Nucleus accumbens (tissue), 56 donors: ENCODE measurements around the gene DYNLRB1.
A peak's percentile ranks its signal among the peaks of the same experiment; 100 is the strongest.

Source experiments
- DNase-seq, 56 donors: peaks; one replicate each; lab custom pipeline; 2025; lab: John Stamatoyannopoulos, UW

Gene DYNLRB1

DNA sequence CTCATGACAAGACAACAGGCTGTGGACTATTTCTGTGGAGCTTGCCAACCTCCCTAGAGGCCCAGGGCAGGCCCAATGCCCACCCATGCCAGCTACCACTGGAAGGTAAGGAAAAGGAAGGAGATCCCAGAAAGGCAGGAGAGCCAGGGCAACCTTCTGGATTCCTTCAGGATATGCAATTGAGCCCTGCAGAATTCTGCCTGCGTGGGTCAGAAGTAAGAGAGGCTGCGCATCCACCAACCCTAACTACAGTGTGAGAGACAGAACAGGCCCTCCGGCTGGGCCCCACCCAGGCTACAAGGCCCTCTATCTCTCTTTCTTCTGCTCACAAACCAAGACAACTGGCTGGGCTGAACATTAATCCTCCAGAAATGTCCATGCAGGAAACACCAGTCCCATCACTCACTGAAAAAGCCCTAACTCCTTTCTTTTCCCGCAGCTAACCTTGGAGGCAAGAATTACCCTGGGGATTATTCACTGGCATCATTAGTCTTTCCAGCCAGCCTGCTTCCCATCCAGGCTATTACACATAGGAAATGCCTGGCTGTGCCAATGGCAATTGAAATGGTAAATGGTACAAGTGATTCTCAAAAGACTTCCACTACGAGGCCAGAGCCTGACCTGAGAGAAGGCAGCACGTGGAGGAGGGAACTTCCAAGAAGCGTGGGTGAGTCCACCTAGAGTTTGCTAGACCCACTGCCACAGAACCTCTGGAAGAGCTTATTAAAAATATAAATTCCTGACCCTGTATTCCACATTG is 57.5 kb downstream of the DYNLRB1 start:
- no peak for DNase-seq

DNA sequence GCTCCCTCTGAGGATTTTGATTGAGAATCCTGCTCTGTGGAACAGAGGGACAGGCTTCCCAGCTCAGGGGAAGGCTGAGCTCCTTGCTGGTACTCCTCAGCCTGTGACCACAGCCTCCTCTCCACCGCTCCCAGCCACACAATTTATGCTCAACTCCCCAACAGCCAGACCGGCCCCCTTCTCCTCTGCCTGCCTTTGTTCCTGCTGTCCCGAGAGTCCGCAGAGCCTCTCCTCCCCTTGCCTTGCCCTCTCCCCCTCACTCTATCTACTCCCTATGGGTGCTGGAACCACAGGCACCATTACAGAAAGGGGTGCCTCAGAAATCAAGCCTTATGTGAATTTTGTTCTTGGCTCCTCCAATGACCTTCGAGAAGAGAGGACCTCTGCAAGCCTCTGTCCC is 58.2 kb downstream of the DYNLRB1 start:
- DNase-seq = no peak

DNA sequence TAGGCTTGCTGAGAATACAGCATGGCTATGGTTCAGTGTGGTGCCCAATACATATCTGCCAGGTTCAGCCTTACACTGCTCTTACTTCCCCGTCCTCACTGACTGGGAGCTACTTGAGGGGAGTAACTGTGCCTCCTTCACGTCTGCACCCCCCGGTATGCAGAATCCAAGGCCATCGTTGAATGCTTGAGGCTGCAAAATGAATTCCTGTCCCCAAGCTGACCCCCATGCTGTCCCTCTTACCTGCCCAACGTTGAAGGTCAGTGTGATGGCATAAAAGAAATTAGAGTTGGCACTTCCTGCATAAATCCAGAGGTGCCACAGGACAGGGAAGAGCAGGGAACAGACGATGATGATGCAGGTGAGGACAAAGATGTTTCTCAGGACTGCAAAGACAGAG is 58.6 kb downstream of the DYNLRB1 start:
- no peak for DNase-seq

DNA sequence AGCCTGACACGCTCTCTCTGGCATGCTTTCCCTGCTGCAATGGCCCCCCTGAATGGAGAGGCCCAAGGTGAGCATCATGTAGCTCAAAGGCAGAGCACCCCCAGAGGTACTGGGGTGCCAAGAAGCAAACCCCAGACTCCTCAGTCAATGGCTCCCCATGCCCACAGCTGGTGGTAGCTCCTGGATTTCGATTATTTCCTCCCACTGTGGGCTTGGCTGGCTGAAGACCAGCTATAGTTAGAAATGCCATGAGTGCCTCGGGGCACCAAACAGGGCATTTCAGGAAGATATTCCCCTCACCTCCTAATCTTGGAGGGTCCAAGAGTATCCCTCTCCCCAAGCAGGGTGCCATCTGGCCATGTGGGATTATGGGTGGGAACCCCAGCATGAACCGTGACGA is 59.0 kb downstream of the DYNLRB1 start:
- no peak for DNase-seq

DNA sequence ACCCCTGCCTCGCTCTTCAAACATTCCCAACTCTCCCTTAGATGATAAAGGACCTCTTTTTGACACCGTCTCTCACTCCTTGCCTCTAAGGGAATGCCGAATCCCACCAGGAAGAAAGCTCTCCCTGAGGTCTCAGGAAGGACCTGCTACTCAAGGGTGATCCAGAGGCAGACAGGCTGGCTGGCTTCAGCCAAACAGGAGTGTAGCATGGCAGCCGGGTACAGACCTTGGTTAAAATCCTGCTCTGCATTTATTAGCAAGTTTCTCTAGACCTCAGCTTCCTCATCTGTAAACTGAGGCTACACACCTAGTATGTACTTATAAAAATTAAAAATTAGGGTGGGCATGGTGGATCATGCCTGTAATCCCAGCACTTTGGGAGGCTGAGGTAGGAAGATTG is 59.5 kb downstream of the DYNLRB1 start:
- DNase-seq = no peak

DNA sequence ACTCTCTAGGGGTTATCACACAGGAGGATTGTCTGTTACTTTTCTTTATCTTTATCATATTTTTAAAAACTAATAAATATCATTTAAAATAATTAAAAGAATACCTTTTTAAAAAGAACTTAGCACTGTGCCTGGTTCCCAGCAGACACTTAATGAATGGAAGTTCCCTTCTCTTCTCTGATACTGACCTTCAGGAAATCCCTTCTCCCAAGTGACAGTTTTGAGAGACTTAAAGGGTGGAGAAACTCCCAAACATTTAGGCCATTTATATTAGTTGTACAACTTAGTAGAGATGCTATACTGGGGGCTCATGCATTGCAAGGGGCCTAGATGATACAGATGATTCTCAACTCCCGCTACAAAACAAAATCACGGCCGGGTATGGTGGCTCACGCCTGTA is 60.8 kb downstream of the DYNLRB1 start:
- no peak for DNase-seq

DNA sequence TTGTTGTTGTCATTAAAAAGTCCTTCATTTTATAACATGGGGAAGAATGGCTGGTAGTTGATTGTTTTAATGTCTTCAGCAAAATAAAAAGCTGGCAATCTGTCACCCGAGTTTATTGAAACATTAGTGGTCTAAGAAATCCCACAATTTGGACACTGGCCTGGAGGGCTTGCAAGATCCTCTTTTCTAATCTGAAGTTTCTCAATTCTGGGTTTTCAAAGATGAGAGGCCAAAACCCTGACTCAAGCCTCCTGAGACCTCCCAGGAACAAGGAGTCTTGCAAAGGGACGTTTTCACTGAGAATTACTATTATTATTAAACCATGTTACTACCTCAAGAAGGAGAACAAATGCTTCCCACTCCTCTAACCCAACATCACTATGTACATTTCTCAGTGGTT is 61.8 kb downstream of the DYNLRB1 start:
- no peak for DNase-seq

DNA sequence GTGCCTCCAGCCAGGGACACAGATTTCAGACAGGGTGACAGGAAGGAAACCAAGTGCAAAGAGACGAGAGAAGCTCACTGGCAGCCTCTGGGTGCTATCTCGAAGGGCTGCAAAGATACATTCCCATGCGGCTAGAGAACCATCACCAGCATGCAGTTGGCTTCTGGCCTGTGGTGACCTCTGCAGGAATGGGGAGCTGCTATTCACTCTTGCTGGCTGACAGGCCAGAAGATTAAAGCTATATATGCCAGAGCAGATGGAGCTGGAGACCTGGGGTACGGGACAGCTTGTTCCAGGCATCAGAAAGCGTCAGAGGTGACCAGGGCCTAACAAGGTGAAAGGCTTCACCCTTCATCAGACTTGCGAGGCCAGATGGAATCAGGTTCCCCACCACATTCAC is 62.3 kb downstream of the DYNLRB1 start:
- DNase-seq = peak in 12 of 56 donors; percentile 4 to 35 (median 20)

DNA sequence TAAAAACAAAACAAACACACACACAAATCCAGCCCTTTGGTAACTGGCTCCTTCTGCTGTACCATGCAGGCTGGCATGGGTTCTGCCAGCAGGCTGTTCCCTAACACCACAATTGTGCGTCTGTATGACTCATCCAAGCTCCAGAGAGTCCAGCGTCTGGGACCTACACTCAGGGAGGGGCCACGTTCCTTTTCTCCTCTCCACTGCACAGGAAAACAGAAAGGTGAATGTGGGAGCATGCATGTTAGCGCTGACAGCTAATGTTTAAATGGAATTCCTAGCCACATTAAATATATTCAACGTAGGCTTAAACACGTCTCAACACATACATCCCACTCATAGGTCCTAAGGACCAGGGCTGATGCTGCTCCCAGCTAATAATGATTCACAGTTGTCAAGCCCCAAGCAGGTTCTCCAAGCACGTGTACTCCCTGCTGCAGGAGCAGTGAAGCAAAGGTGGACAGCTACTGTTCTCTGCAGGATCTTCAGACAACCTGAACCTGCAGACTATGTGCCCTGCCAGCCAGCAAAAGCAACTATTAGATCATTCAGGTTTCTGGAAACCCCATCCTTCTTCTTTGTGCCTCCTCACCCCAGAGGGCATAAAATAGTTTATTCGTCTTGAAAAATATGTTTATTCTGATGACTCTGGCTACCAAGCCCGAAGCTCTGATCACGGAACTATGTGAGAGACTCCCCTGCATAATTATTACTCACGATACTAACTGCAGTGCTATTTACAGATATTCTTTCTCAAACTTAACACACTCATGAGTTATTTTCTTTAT is 63.2 kb downstream of the DYNLRB1 start:
- DNase-seq = peak in 50 of 56 donors; percentile 23 to 86 (median 67)

DNA sequence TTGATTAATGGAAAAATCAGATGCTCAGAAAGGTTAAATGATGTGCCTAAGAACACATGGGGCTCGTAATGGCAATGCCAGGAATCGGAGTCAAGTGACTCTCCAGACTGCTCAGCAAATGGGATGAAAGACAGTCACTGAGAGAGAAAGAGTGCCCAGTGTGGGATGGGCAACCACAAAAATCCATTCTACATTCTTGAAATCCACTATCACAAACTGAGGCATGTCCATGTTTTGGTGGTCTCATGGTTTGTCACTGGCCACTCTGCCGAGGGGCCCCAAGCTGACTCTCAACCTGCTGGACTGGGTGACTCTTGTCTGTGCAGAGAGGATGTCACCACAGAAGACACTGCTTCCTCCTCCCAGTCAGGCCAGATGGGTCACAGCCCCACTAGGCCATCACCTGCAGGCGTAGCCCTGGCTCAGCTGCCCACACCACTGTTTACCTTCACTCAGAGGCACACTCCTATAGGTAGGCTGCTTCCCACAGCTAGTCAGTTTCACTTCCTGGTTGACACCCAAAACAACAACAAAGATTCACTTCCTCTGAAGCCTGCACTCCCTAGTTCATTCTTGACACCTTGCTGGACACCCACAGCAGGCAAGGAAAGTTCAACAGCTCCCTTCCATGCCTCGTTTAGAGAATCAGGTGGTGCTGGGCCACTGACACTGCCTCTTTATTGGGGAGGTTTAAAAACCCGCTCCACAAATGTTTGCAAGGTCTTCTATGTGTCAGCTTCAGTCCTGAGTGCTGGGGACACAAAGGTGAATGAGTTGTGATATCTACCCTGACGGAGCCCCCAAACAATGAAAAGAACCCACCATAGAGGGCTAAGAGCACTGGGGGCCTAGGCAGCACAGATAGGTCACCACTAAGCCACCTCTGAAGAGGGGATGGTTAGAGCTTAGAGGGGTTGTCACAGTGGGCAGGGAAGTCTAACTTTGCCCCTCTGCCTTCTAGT is 64.0 kb downstream of the DYNLRB1 start:
- DNase-seq = peak in 1 of 56 donors; percentile 17

DNA sequence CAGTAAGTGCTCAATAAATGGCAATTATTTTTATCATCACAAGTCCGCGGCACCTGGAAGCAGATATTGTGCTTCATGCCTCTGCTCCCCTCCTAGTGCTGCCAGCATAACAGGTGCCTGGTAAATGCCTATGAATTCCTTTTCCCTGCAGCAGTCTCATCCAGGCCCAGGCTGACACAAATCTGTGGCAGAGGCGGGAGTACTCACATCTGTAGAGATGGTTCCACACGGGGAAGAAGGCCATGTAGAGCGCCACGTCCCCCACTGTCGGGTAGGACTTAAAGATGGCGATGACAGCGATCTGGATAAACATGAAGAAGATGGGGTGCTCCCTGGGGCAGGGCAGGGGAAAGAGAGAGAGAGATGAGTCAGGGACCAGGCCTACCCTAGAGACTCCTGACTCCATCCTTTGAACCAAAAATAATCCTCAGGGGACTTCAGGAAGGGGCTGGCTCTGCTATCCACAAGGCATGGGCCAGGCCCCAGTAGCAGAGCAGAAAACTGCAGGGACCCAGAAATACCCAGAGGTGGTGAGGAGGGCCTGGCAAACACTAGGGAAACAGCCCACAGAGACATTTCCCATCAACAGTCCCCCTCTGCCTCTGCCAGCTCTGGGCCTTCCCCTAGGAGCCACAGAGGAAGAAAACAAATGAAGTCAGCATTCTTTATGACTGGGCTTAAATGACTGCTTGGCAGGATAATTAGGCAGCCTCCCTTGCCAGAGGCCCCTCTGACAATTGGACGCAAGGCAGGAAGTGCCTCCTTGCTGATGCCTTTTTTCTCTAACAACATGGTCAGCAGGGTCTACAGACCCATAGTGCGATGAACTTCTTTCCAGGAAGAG is 65.3 kb downstream of the DYNLRB1 start:
- peak in 24 of 56 donors; percentile 9 to 56 (median 29) for DNase-seq

DNA sequence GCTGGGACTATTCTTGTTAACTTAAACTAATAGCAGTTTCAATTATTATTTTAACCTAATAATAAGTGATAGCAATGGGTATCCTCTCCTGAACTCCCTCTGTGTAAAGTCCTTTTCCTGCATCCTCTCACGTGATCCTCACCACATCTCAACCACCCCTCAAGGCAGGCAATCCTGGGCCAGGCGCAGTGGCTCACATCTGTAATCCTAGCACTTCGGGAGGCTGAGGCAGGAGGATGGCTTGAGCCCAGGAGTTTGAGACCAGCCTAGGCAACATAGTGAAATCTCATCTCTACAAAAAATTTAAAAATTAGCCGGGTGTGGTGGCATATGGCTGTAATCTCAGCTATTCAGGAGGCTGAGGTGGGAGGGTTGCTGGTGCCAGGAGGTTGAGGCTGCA is 66.0 kb downstream of the DYNLRB1 start:
- DNase-seq = no peak

DNA sequence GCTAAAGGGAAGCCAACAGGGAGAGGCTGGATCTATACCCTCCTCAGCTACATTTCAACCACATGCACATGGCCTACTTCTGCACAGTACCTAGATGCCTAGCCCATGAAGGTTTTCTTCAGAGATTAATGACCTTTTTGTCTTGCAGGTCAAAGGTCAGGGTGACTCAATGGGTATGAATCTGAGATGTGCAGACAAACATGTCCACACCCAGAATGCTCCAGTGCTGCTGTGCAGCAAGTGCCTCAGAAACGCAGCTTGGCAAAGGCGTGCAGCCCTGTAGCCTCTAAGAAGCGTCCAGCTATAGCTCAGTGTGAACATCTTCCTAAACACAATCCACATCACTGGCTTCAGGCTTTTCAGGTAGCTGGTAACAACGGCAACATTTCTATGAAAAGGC is 66.7 kb downstream of the DYNLRB1 start:
- DNase-seq = no peak

DNA sequence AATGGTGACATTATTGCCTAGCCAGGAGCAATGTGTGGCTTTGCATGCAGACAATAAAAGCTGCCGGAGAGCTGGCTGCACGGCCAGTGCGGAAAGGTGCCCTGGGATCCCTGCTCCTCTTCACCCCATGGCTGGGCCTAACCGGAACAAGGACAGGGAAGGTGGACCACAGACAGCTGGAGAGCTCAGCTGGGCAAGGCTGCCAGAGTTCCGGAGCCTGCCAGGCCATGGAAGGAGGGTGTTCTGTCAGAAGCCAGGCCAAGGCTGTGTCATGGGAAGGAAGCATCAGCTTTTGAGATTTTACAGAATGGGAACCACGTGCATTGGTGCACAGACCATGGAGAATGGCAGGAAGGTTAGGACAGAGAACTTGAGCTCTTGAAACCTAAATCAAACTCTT is 67.3 kb downstream of the DYNLRB1 start:
- DNase-seq = peak in 1 of 56 donors; percentile 29

DNA sequence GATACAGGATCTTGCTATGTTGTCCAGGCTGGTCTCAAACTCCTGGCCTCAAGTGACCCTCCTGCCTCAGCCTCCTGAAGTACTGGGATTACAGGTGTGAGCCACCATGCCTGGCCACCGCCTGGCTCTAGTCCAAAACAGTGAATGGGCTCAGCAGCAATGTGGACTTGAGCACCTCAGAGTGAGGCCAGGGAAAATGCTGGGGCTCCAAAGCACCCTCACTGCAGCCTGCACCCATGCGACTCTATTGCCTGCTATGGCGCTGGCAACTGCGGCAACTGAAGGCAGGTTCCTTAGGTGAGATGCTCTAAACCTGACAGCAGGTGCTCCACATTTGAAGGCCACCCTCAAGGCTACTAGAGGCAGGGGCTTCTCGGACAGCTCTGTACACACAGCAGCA is 68.8 kb downstream of the DYNLRB1 start:
- no peak for DNase-seq

DNA sequence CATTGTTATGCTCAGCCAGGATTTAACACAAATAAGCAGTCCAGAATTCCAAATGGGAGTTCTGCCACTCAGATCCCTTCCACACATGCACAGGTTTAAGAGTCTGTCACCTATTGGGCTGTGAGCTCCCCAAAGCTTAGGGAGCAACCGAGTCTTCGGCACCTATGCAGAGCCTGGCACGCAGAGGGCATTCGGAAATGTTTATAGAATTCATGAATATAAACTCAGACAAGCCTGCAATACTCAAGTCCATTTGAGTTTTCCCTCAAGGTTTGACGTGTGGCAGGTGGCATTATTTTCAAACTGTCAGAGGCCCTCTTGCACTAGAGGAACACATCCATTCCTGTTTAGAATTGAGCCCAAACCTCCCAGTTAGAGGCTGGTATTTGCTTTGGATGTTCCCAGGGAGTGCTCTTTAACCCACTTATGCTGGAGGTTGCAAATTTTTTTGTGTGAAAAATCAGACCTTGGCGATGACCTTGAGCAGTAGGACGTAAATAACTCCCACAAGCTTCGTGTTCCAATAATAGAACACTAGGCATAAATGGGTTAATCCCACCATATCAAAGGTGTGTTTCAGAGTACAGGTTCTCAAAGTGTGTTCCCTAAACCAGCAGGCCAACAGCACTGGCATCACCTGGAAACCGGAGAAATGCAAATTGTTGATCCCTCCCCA is 70.4 kb downstream of the DYNLRB1 start:
- DNase-seq = no peak
